Transverse colon (tissue), 3 donors: ENCODE results near the gene MGAT3.

ENCODE experiments used
- EP300 ChIP-seq: sonication (generic); formaldehyde crosslinking; IDR thresholded peaks from one replicate; pipeline ENCODE4 v1.6.1; 2017; ENCODE audit warnings: antibody characterized with exemption, low read depth
- TF ChIP-seq, protein P1 (sequence below), 5 experiments: fragments of 200-600 bp in 3 of 5; fragments of 450-650 bp in 2 of 5; sonication (generic) in 3 of 5; IDR thresholded peaks; 1 replicate in 2 of 5; 2 replicates in 3 of 5; pipeline ENCODE4 v1.5.1; 2016 to 2017; ENCODE audit warnings: antibody characterized with exemption in 5 of 5, inconsistent platforms in 3 of 5, mild to moderate bottlenecking in 2 of 5, moderate library complexity in 1 of 5

GRCh38 chr22:39457198-39457555 is 365 bp downstream of the MGAT3 start:
- TF ChIP-seq, protein P1, sequence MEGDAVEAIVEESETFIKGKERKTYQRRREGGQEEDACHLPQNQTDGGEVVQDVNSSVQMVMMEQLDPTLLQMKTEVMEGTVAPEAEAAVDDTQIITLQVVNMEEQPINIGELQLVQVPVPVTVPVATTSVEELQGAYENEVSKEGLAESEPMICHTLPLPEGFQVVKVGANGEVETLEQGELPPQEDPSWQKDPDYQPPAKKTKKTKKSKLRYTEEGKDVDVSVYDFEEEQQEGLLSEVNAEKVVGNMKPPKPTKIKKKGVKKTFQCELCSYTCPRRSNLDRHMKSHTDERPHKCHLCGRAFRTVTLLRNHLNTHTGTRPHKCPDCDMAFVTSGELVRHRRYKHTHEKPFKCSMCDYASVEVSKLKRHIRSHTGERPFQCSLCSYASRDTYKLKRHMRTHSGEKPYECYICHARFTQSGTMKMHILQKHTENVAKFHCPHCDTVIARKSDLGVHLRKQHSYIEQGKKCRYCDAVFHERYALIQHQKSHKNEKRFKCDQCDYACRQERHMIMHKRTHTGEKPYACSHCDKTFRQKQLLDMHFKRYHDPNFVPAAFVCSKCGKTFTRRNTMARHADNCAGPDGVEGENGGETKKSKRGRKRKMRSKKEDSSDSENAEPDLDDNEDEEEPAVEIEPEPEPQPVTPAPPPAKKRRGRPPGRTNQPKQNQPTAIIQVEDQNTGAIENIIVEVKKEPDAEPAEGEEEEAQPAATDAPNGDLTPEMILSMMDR (IDR thresholded peaks at IDR 0.05) = no peak
- TF ChIP-seq EP300 = no peak
